Uterus (tissue), 4 donors: ENCODE measurements around the gene DLGAP1. TPM values are rescaled to one million over a fixed set of nuclear protein-coding genes. Genes with fewer than 3 reads are reported as not detected.

Experiments used
- DNase-seq, 2 donors: peaks; one replicate each; pipeline ENCODE4 v3.0.0-alpha.2; 2019 to 2020
- H3K27ac ChIP-seq, 2 donors: fragments of 200-600 bp; sonication (generic); 1 replicate in 1 of 2; 2 replicates in 1 of 2; pipeline ENCODE4 v1.5.1; 2016 to 2018
- H3K27me3 ChIP-seq, 2 donors: fragments of 200-600 bp; sonication (generic); one replicate each; pipeline ENCODE4 v1.5.1; 2018 to 2019; ENCODE audit warnings: control low read depth in 1 of 2
- H3K36me3 ChIP-seq, 2 donors: fragments of 200-600 bp; sonication (generic); one replicate each; pipeline ENCODE4 v1.5.1; 2019; ENCODE audit warnings: control low read depth in 1 of 2
- H3K4me1 ChIP-seq, 2 donors: fragments of 200-600 bp; sonication (generic); one replicate each; pipeline ENCODE4 v1.5.1; 2018 to 2019; ENCODE audit warnings: control low read depth in 1 of 2
- H3K4me3 ChIP-seq, 2 donors: fragments of 200-600 bp; sonication (generic); 1 replicate in 1 of 2; 2 replicates in 1 of 2; pipeline ENCODE4 v1.5.1; 2018 to 2019; ENCODE audit warnings: mild to moderate bottlenecking in 1 of 2
- H3K9me3 ChIP-seq, 2 donors: fragments of 200-600 bp; sonication (generic); one replicate each; pipeline ENCODE4 v1.5.1; 2019; ENCODE audit warnings: control low read depth in 1 of 2
- CTCF ChIP-seq, 4 experiments: fragments of 200-600 bp in 2 of 4; fragments of 450-650 bp in 2 of 4; sonication (generic) in 2 of 4; IDR thresholded peaks; one replicate each; pipeline ENCODE4 v1.5.1; 2016 to 2019; ENCODE audit warnings: antibody characterized with exemption in 4 of 4, mild to moderate bottlenecking in 2 of 4, moderate library complexity in 1 of 4
- POLR2A ChIP-seq, 2 donors: fragments of 450-650 bp; IDR thresholded peaks; one replicate each; pipeline ENCODE4 v1.6.1; 2016; ENCODE audit warnings: antibody characterized with exemption in 2 of 2, mild to moderate bottlenecking in 1 of 2, moderate library complexity in 1 of 2
- intact Hi-C: fragments of 100-400 bp; cut with DNase I; formaldehyde crosslinking; loops from one replicate; pipeline ENCODE4 v1.15.1; 2023; ENCODE audit warnings: low total_unique reads
- total RNA-seq, 4 donors: library from RNA; depleted of rRNA in 3 of 4; stranded (reverse); fragments of >200 nt in 3 of 4; gene quantifications; one replicate each; pipeline versions ENCODE4 v1.1.0 to v1.2.4, GENCODE V29; 2014 to 2023
- donor health status: DM: yes; HTN: yes; CAD: no.

DLGAP1 gene
- total RNA-seq, 4 donors from 2014 or later, result 1.0 to 9.6 (median 3.3) TPM

GRCh38 chr18:3907955-3908354 lies 547.2 kb downstream of the DLGAP1 start:
- no peaks in the 10 kb centered on the region for H3K4me1 ChIP-seq
- TF ChIP-seq CTCF (IDR thresholded peaks at IDR 0.05) (no peak), POLR2A (IDR thresholded peaks at IDR 0.05) (no peak)
- H3K36me3 ChIP-seq, result no peaks in the 10 kb centered on the region
- no peaks in the 10 kb centered on the region for H3K9me3 ChIP-seq
- H3K27ac ChIP-seq, result no peak overlapping the region
- no peak overlapping the region for H3K4me3 ChIP-seq
- DNase-seq, result no peak
- H3K27me3 ChIP-seq, result no peaks in the 10 kb centered on the region
- intact Hi-C loops, result no loop called here

- no peak for DNase-seq
- Histone ChIP-seq H3K27ac (no peak overlapping the region), H3K36me3 (no peaks in the 10 kb centered on the region), H3K9me3 (no peaks in the 10 kb centered on the region), H3K27me3 (no peaks in the 10 kb centered on the region), H3K4me3 (no peak overlapping the region), H3K4me1 (no peaks in the 10 kb centered on the region)
- intact Hi-C loops, result no loop called here
- TF ChIP-seq CTCF (IDR thresholded peaks at IDR 0.05), result no peak
- TF ChIP-seq POLR2A (IDR thresholded peaks at IDR 0.05), result no peak
Observed at GRCh38 chr18:3906116-3906750, 548.9 kb downstream of the DLGAP1 start.

- intact Hi-C loops, result no loop called here
- Histone ChIP-seq H3K36me3 (no peaks in the 10 kb centered on the region), H3K4me1 (no peaks in the 10 kb centered on the region), H3K9me3 (no peaks in the 10 kb centered on the region), H3K27me3 (no peaks in the 10 kb centered on the region), H3K4me3 (no peak overlapping the region), H3K27ac (no peak overlapping the region)
- DNase-seq, result no peak
- TF ChIP-seq POLR2A (IDR thresholded peaks at IDR 0.05) (no peak), CTCF (IDR thresholded peaks at IDR 0.05) (no peak)
Observed at GRCh38 chr18:3903337-3903736, 551.8 kb downstream of the DLGAP1 start.

GRCh38 chr18:3902676-3903075 lies 552.4 kb downstream of the DLGAP1 start:
- no peak overlapping the region for H3K27ac ChIP-seq
- no peaks in the 10 kb centered on the region for H3K27me3 ChIP-seq
- no peaks in the 10 kb centered on the region for H3K9me3 ChIP-seq
- no peaks in the 10 kb centered on the region for H3K36me3 ChIP-seq
- no peak overlapping the region for H3K4me3 ChIP-seq
- intact Hi-C loops, result no loop called here
- DNase-seq, result no peak
- TF ChIP-seq CTCF (IDR thresholded peaks at IDR 0.05) (no peak), POLR2A (IDR thresholded peaks at IDR 0.05) (no peak)
- H3K4me1 ChIP-seq, result no peaks in the 10 kb centered on the region

- Histone ChIP-seq H3K9me3 (no peaks in the 10 kb centered on the region), H3K27ac (no peak overlapping the region), H3K27me3 (no peaks in the 10 kb centered on the region), H3K4me1 (no peaks in the 10 kb centered on the region), H3K36me3 (no peaks in the 10 kb centered on the region), H3K4me3 (no peak overlapping the region)
- intact Hi-C loops, result no loop called here
- DNase-seq, result no peak
- TF ChIP-seq CTCF (IDR thresholded peaks at IDR 0.05) (no peak), POLR2A (IDR thresholded peaks at IDR 0.05) (no peak)
Observed at GRCh38 chr18:3901811-3902210, 553.3 kb downstream of the DLGAP1 start.
